NT2/D1 (cell line): Measurements from ENCODE around the gene COG3.

Source experiments
- DNase-seq: peaks from one replicate; pipeline ENCODE4 v3.0.0-alpha.2; 2011; ENCODE audit warnings: low read depth, low spot score
- H3K27me3 ChIP-seq: 2 replicates; pipeline ENCODE4 v1.6.0; 2011; ENCODE audit warnings: mild to moderate bottlenecking; ENCODE audit not compliant: insufficient read length, insufficient read depth
- H3K36me3 ChIP-seq: 2 replicates; pipeline ENCODE4 v1.6.1; 2011; ENCODE audit warnings: mild to moderate bottlenecking, low read length, mixed read lengths; ENCODE audit not compliant: insufficient read depth, insufficient read length
- H3K4me1 ChIP-seq: 2 replicates; pipeline ENCODE4 v1.5.1; 2011; ENCODE audit not compliant: insufficient read depth, insufficient read length
- H3K4me3 ChIP-seq: 2 replicates; pipeline ENCODE4 v1.5.1; 2011; ENCODE audit warnings: low read depth; ENCODE audit not compliant: insufficient read length
- H3K9ac ChIP-seq: 2 replicates; pipeline ENCODE4 v1.6.0; 2011; ENCODE audit warnings: low read depth; ENCODE audit not compliant: insufficient read length
- H3K9me3 ChIP-seq: 2 replicates; pipeline ENCODE4 v1.5.1; 2011; ENCODE audit warnings: mild to moderate bottlenecking, low read length; ENCODE audit not compliant: insufficient read depth
- SUZ12 ChIP-seq: IDR thresholded peaks from 2 replicates; pipeline ENCODE4 v1.6.1; 2011; ENCODE audit not compliant: insufficient read length, insufficient read depth; ENCODE audit errors: extremely low read depth
- YY1 ChIP-seq: IDR thresholded peaks from 2 replicates; pipeline ENCODE4 v1.6.1; 2011; ENCODE audit not compliant: insufficient read length, insufficient read depth
- ZNF274 ChIP-seq: IDR thresholded peaks from 2 replicates; pipeline ENCODE4 v1.6.1; 2011; ENCODE audit warnings: mild to moderate bottlenecking, low read depth, low read length

Gene COG3

DNA sequence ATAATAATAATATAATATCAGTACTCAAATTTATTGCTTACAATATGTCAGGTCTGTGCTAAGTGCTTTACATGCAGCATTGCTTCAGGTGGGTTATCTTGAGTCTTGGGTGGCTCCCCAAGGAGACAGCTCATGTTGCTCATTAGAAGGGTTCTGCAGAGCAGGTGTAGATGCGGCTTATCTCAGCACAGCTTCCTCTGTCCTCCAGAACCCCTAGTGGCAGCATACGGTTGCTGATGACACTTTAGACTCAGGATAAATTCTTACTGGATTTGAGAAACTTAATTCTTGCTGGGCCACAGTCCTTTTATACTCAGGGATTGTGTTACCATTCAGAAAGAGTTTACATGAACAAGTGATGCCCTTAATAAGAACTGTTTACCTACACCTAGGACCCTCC lies 8.9 kb downstream of the COG3 start:
- DNase-seq = no peak
- TF ChIP-seq ZNF274 = no peak
- H3K4me3 ChIP-seq = no peak overlapping the region
- H3K27me3 ChIP-seq = no peaks in the 10 kb centered on the region
- H3K36me3 ChIP-seq = peaks cover 15% of the 10 kb centered on the region
- no peak overlapping the region for H3K9ac ChIP-seq
- H3K4me1 ChIP-seq = no peaks in the 10 kb centered on the region
- H3K9me3 ChIP-seq = no peaks in the 10 kb centered on the region

GRCh38 chr13:45474584-45475454 lies 10.1 kb downstream of the COG3 start:
- no peak for DNase-seq
- H3K9ac ChIP-seq = no peak overlapping the region
- H3K4me1 ChIP-seq = no peaks in the 10 kb centered on the region
- H3K4me3 ChIP-seq = no peak overlapping the region
- TF ChIP-seq ZNF274 = no peak
- no peak for TF ChIP-seq YY1
- no peak for TF ChIP-seq SUZ12
- H3K36me3 ChIP-seq = peaks cover 25% of the 10 kb centered on the region
- no peaks in the 10 kb centered on the region for H3K9me3 ChIP-seq
- H3K27me3 ChIP-seq = no peaks in the 10 kb centered on the region

DNA sequence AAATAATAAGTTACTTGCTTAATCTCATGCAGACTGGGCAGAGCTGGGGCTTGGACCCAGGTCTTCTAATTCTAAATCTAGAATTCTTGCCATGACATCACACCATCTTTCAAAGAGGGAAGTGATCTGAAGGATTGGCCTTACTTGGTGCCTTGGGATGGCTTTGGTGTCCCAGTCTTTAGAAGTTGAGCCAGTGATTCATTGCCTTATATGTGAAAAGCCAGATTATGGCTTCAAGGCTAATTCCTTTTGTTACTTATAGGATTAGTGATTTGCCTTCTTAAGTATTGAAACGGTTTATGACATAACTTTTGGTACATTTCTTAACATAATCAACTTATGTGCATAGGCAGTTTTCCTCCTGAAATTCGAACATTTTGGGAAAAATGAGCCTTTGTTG lies 14.9 kb downstream of the COG3 start:
- no peak for DNase-seq
- TF ChIP-seq YY1 (no peak), SUZ12 (no peak), ZNF274 (no peak)
- Histone ChIP-seq H3K4me3 (no peak overlapping the region), H3K9ac (no peak overlapping the region), H3K4me1 (no peaks in the 10 kb centered on the region), H3K27me3 (no peaks in the 10 kb centered on the region), H3K9me3 (peaks cover 14% of the 10 kb centered on the region), H3K36me3 (peaks cover 42% of the 10 kb centered on the region)

DNA sequence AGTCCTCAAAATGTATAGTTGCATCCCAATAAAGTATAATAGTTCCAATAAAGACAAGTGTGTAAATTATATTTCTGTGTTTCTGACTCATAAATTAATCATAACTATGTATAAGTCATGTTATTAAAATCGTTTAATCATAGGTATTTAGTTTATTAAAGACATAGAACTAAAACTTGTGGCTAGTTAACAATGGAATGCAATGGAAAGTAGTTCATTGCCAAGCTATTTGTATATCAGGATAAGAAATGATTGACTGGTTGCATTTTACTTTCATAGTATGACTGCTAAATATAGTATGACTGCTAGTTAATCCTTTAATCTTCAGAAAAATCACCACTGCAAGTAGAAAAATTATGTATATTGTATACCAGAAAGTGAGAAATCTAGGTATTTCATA lies 16.9 kb downstream of the COG3 start:
- Histone ChIP-seq H3K27me3 (no peaks in the 10 kb centered on the region), H3K9ac (no peak overlapping the region), H3K9me3 (peaks cover 14% of the 10 kb centered on the region), H3K4me1 (no peaks in the 10 kb centered on the region), H3K4me3 (no peak overlapping the region), H3K36me3 (peaks cover 40% of the 10 kb centered on the region)
- no peak for DNase-seq
- TF ChIP-seq SUZ12 = no peak
- no peak for TF ChIP-seq YY1
- no peak for TF ChIP-seq ZNF274

GRCh38 chr13:45482571-45483173 lies 17.9 kb downstream of the COG3 start:
- Histone ChIP-seq H3K4me1 (no peaks in the 10 kb centered on the region), H3K27me3 (no peaks in the 10 kb centered on the region), H3K9me3 (peaks cover 14% of the 10 kb centered on the region), H3K36me3 (peaks cover 32% of the 10 kb centered on the region), H3K4me3 (no peak overlapping the region), H3K9ac (no peak overlapping the region)
- no peak for TF ChIP-seq SUZ12
- no peak for TF ChIP-seq ZNF274
- no peak for TF ChIP-seq YY1
- DNase-seq = no peak

DNA sequence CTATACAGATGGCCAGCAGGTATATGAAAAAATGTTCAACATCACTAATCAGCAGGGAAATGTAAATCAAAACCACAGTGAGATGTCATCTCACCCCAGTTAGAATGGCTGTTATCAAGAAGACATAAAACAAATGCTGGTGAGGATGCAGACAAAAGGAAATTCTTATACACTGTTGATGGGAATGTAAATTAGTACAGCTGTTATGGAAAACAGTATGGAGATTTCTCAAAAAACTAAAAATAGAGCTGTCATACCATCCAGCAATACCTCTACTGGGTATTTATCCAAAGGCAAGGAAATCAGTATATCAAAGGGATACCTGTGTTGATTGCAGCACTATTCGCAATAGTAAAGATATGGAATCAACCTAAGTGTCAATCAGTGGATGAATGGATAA lies 22.9 kb downstream of the COG3 start:
- H3K9me3 ChIP-seq = peaks cover 14% of the 10 kb centered on the region
- no peak for TF ChIP-seq YY1
- TF ChIP-seq SUZ12 = no peak
- no peak for TF ChIP-seq ZNF274
- DNase-seq = no peak
- H3K4me1 ChIP-seq = no peaks in the 10 kb centered on the region
- H3K27me3 ChIP-seq = no peaks in the 10 kb centered on the region
- H3K36me3 ChIP-seq = peaks cover 31% of the 10 kb centered on the region
- H3K4me3 ChIP-seq = no peak overlapping the region
- H3K9ac ChIP-seq = no peak overlapping the region

- Histone ChIP-seq H3K4me3 (no peak overlapping the region), H3K9ac (no peak overlapping the region), H3K4me1 (no peaks in the 10 kb centered on the region), H3K36me3 (peaks cover 31% of the 10 kb centered on the region), H3K9me3 (no peaks in the 10 kb centered on the region), H3K27me3 (no peaks in the 10 kb centered on the region)
- TF ChIP-seq SUZ12 = no peak
- TF ChIP-seq ZNF274 = no peak
- TF ChIP-seq YY1 = no peak
- DNase-seq = no peak
Measured at GRCh38 chr13:45490068-45490467, 25.3 kb downstream of the COG3 start.
